HG02852 (cell line): ENCODE data around the gene COX6A1.

Experiments
- ATAC-seq: cut with Tn5 transposase; IDR thresholded peaks from one replicate; pipeline ENCODE4 v1.9.1; 2021; ENCODE audit warnings: mild to moderate bottlenecking, moderate library complexity; ENCODE audit not compliant: unreplicated experiment

The COX6A1 gene

DNA sequence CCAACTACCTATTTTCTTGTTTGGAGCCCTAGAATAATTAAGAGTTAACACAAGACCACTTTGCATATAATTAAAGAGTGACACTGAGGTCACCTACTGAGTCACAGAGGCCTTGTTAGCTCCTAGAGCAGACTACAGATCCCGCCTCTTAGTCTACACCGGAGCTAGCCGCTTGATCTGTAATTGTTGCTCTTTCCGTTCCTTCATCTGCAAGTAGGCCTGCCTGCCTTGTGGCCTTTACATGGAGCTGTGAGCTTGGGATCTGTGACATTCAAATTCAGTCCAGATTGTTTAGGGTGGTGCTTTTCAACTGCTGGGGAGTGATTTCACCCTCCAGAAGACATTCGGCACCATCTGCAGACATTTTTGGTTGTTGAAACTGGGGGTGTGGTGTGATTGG is 52.4 kb downstream of the COX6A1 start:
- ATAC-seq, result no peak
